22Rv1 (cell line): ENCODE results near the gene LILRA6.
"Not testable (repeated sequence)": the region's sequence is repeated elsewhere in the genome, so short reads cannot be mapped to it uniquely, and the experiment has no call there.

Experiments used
- CTCF ChIP-seq: fragments of 450-650 bp; IDR thresholded peaks from 2 replicates; pipeline ENCODE4 v1.5.1; 2017; ENCODE audit warnings: mild to moderate bottlenecking
- ZFX ChIP-seq: fragments of 450-650 bp; IDR thresholded peaks from 2 replicates; pipeline ENCODE4 v1.6.1; 2017; ENCODE audit warnings: antibody characterized with exemption, borderline replicate concordance

- TF ChIP-seq CTCF, ZFX: not testable (repeated sequence)
These were observed 20.6 kb downstream of the LILRA6 start for GRCh38 chr19:54221947-54222346.
